Upper lobe of right lung (tissue), 1 donor: ENCODE data around the gene RMI1. TPM values are rescaled to one million over a fixed set of nuclear protein-coding genes. Genes with fewer than 3 reads are reported as not detected.
A peak's percentile ranks its signal among the peaks of the same experiment; 100 is the strongest.

Source experiments
- ATAC-seq: fragments of 200-7000 bp; cut with Tn5 transposase; one replicate; pipeline ENCODE4 v1.9.1; 2020; ENCODE audit warnings: mild to moderate bottlenecking, moderate library complexity
- DNase-seq: peaks from one replicate; pipeline ENCODE4 v3.0.0-alpha.2; 2020
- H3K27ac ChIP-seq: fragments of 200-600 bp; one replicate; pipeline ENCODE4 v1.8.0; 2022
- H3K27me3 ChIP-seq: fragments of 200-600 bp; one replicate; pipeline ENCODE4 v1.8.0; 2022; ENCODE audit warnings: mild to moderate bottlenecking
- H3K36me3 ChIP-seq: fragments of 200-600 bp; one replicate; pipeline ENCODE4 v1.8.0; 2022
- H3K4me1 ChIP-seq: fragments of 200-600 bp; one replicate; pipeline ENCODE4 v1.8.0; 2022
- H3K4me3 ChIP-seq: fragments of 200-600 bp; one replicate; pipeline ENCODE4 v1.8.0; 2022; ENCODE audit warnings: mild to moderate bottlenecking
- H3K9me3 ChIP-seq: fragments of 200-600 bp; one replicate; pipeline ENCODE4 v1.8.0; 2022
- intact Hi-C: fragments of 100-400 bp; cut with DNase I; formaldehyde crosslinking; loops from one replicate; pipeline ENCODE4 v1.11.0; 2022
- total RNA-seq: library from RNA; stranded (reverse); fragmentation: NEBNext Ultra II Directional; extraction: Animal tissue kit (Norgen Biotek cat#: 25700); gene quantifications from one replicate; pipeline ENCODE4 v1.2.1, GENCODE V29; 2021
- TF ChIP-seq, protein P1 (sequence below): fragments of 200-600 bp; IDR thresholded peaks from one replicate; pipeline ENCODE4 v1.8.0; 2022; ENCODE audit warnings: antibody characterized with exemption
- donor health status: DM: no; HTN: yes; CAD: no; lungs with severe emphysema.

The RMI1 gene
- total RNA-seq, 1 donor from 2014 or later: 5.4 TPM

DNA sequence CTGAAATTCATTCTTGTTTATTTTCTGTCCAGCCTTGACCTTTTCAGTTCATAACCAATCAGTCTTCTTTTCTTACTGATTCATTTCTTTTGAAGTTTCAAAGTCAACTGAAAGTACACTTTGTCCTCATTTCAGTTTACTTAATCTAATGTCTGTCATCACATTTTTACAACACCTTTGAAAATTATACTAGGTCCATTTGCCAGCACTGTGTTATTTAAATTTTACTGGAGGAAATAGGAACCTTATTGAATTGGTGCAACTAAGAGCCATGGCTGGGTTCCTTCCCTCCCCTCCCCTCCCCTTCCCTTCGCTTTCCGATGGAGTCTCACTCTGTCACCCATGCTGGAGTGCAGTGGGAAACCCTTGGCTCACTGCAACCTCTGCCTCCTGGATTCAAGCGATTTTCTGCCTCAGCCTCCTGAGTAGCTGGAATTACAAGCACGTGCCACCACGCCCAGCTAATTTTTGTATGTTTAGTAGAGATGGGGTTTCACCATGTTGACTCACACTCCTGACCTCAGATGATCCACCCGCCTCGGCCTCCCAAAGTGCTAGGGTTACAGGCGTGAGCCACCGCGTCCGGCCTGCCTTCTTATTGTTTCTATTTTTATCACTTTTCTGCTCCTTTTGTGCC, 6.3 kb downstream of the RMI1 start:
- Histone ChIP-seq H3K4me1 (peaks cover 8% of the 10 kb centered on the region), H3K4me3 (no peak overlapping the region), H3K27me3 (no peaks in the 10 kb centered on the region), H3K36me3 (no peaks in the 10 kb centered on the region), H3K27ac (no peak overlapping the region), H3K9me3 (no peaks in the 10 kb centered on the region)
- ATAC-seq (peak; percentile 46), DNase-seq (no peak)
- intact Hi-C loops: no loop called here
- TF ChIP-seq, protein P1, sequence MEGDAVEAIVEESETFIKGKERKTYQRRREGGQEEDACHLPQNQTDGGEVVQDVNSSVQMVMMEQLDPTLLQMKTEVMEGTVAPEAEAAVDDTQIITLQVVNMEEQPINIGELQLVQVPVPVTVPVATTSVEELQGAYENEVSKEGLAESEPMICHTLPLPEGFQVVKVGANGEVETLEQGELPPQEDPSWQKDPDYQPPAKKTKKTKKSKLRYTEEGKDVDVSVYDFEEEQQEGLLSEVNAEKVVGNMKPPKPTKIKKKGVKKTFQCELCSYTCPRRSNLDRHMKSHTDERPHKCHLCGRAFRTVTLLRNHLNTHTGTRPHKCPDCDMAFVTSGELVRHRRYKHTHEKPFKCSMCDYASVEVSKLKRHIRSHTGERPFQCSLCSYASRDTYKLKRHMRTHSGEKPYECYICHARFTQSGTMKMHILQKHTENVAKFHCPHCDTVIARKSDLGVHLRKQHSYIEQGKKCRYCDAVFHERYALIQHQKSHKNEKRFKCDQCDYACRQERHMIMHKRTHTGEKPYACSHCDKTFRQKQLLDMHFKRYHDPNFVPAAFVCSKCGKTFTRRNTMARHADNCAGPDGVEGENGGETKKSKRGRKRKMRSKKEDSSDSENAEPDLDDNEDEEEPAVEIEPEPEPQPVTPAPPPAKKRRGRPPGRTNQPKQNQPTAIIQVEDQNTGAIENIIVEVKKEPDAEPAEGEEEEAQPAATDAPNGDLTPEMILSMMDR: no peak

GRCh38 chr9:83987402-83987791, 6.8 kb downstream of the RMI1 start:
- Histone ChIP-seq H3K9me3 (no peaks in the 10 kb centered on the region), H3K36me3 (no peaks in the 10 kb centered on the region), H3K27me3 (no peaks in the 10 kb centered on the region), H3K4me3 (no peak overlapping the region), H3K4me1 (peaks cover 3% of the 10 kb centered on the region), H3K27ac (no peak overlapping the region)
- no peak for DNase-seq
- no peak for ATAC-seq
- TF ChIP-seq, protein P1: no peak
- intact Hi-C loops: no loop called here

GRCh38 chr9:83988411-83988810, 7.8 kb downstream of the RMI1 start:
- Histone ChIP-seq H3K9me3 (no peaks in the 10 kb centered on the region), H3K36me3 (no peaks in the 10 kb centered on the region), H3K27ac (no peak overlapping the region), H3K27me3 (no peaks in the 10 kb centered on the region), H3K4me3 (no peak overlapping the region), H3K4me1 (no peaks in the 10 kb centered on the region)
- intact Hi-C loops: no loop called here
- TF ChIP-seq, protein P1: no peak
- ATAC-seq: no peak
- no peak for DNase-seq

GRCh38 chr9:83991355-83991754, 10.8 kb downstream of the RMI1 start:
- H3K27me3 ChIP-seq: no peaks in the 10 kb centered on the region
- no peaks in the 10 kb centered on the region for H3K4me1 ChIP-seq
- no peak overlapping the region for H3K4me3 ChIP-seq
- ATAC-seq (no peak), DNase-seq (no peak)
- no peaks in the 10 kb centered on the region for H3K36me3 ChIP-seq
- no peaks in the 10 kb centered on the region for H3K9me3 ChIP-seq
- intact Hi-C loops: no loop called here
- TF ChIP-seq, protein P1: no peak
- H3K27ac ChIP-seq: no peak overlapping the region

- DNase-seq: no peak
- Histone ChIP-seq H3K27me3 (no peaks in the 10 kb centered on the region), H3K4me3 (no peak overlapping the region), H3K4me1 (no peaks in the 10 kb centered on the region), H3K36me3 (no peaks in the 10 kb centered on the region), H3K27ac (no peak overlapping the region), H3K9me3 (no peaks in the 10 kb centered on the region)
- no peak for ATAC-seq
- intact Hi-C loops: no loop called here
- TF ChIP-seq, protein P1: no peak
Measured at GRCh38 chr9:83992407-83992806, 11.8 kb downstream of the RMI1 start.

DNA sequence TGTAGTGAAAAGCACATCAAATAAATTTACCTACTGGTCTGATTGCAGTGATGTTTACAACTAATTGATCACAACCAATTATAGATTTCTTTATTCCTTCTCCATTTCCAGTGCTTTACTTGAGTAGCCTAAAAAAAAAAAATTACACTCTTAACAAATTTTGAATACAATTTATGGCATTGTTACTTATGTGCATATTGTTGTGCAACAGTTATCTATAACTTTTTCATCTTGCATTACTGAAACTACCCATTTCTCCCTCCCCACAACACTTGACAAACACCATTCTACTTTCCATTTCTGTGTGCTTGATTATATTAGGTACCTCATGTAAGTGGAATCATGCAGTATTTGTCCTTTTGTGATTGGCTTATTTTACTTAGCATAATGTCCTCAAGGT, 12.3 kb downstream of the RMI1 start:
- no peak for DNase-seq
- Histone ChIP-seq H3K9me3 (no peaks in the 10 kb centered on the region), H3K27ac (no peak overlapping the region), H3K27me3 (no peaks in the 10 kb centered on the region), H3K4me1 (no peaks in the 10 kb centered on the region), H3K36me3 (no peaks in the 10 kb centered on the region), H3K4me3 (no peak overlapping the region)
- intact Hi-C loops: no loop called here
- no peak for ATAC-seq
- TF ChIP-seq, protein P1: no peak
